Germinal center (tissue), 1 donor: Measurements from ENCODE around the gene ZNRF2.
A peak's percentile ranks its signal among the peaks of the same experiment; 100 is the strongest.
"Not testable (repeated sequence)": the region's sequence is repeated elsewhere in the genome, so short reads cannot be mapped to it uniquely, and the experiment has no call there.

ENCODE experiments used
- DNase-seq: peaks from one replicate; pipeline ENCODE4 v3.0.0; 2012; ENCODE audit warnings: mixed read lengths, low spot score

Gene ZNRF2

DNA sequence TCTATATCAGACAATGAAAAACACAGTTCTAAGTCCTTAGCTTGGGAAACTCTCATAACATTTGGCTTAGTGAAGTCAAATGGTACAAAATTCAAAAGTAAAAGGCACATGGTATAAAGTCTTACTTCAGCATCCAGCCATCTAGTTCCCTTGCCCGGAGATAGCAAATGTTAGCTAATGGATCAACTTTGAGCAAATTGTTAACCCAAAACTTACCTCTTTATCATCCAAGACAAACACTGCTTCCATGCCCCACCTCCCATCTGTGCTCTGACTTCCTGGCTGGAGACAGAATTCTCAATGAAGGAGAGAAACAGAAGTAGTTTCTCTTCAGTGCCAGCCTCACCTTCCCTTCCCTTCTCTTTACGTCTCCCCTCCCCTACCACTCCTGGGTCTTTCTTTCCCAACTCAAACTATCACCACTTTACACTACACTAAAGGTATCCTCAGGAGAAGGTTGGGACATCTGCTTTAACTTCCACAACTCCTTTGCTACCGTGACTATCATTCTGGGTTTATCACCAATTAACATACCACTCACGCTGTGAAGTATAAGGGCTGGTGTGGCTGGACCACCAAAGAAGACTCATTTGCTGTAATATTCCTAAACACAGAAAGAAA is 21.2 kb upstream of the ZNRF2 start:
- no peak for DNase-seq

DNA sequence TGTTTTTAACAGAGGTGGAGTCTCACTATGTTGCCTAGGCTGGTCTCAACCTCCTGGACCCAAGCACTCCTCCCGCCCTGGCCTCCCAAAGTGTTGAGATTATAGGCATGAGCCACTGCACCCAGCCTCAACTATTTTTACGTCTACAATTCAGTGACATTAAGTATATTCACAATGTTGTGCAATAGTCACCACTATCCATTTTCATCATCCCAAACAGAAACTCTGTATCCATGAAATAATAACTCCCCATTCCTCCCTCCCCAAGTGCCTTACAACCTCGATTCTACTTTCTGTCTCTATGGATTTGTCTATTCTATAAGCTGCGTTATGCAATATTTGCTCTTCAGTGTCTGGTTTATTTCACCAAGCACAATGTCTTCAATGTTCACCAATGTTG is 20.3 kb upstream of the ZNRF2 start:
- DNase-seq = no peak

DNA sequence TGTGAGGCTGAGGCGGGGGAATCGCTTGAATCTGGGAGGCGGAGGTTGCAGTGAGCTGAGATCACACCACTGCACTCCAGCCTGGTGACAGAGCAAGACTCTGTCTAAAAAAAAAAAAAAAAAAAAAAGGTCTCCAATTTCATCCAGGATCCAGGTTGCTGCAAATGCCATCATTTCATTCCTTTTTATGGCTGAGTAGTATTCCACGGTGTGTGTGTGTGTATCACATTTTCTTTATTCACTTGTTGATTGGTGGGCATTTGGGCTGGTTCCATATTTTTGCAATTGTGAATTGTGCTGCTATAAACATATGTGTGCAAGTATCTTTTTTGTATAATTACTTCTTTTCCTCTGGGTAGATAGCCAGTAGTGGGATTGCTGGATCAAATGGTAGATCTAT is 19.2 kb upstream of the ZNRF2 start:
- not testable (repeated sequence) for DNase-seq

DNA sequence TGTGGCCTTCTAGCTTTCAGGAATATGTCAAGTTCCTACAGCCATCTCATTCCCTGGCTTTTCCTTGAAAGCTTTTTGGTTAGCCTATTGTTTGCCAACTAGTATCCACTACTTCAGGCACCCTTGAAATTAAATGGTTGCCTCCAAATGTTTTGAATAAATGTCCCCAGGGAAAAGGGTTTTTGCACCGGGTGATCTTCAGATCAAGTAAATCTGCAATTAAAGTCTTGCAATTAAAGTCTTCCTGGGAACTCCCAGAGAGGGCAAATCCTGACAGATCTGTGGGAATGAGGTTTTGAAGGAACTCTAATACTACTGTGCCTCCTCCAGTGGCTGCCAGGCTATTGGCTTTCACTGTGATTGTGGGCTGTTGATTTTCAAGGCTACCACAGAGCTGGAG is 17.7 kb upstream of the ZNRF2 start:
- DNase-seq = no peak

DNA sequence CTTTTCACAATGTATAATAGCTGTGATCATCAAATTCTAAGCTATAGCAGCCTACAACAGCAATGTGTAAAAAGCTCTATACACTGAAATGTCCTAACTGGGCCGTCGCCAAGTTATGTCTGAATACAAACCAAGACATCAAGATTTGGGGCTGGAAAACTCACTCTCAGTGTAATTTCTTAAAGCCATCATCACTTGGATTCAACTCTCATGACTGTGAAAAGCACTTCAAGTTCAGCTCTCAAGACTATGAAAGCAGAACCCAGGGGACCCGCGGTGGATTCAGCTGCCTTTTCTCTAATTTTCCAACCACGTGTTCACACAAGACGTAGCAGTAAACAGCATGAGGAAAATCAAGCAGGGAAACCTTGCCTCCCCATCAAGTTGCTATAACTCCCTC is 15.8 kb upstream of the ZNRF2 start:
- no peak for DNase-seq

DNA sequence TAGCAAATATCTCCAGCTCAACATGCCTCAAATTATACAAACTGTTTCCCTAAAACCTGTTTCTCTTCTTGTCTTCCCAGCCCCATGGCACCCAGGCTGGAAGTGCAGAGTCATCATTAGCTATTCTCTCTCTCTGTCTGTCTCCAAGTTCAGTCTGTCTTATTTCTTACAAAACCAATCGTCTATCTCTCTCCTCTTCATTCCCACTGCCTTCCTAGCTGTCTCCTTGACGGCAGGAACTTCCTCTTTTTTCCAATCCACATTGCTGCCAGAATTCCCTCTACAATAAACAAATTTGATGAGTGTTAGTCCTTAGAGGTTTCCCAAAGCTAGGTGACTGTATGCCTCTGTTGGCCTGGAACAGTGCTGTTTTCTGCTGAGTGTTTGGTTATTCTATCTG is 14.9 kb upstream of the ZNRF2 start:
- no peak for DNase-seq

DNA sequence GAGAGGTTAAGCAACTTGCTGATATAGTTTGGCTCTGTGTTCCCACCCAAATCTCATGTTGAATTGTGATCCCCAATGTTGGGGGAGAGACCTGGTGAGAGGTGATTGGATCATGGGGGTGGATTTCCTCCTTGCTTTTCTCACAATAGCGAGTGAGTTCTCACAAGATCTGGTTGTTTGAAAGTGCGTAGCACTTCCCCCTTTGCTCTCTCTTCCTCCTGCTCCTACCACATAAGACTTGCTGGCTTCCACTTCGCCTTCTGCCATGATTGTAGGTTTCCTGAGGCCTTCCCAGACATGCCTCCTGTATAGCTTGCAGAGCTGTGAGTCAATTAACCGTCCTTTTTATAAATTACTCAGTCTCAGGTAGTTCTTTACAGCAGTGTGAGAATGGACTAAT is 13.5 kb upstream of the ZNRF2 start:
- no peak for DNase-seq

DNA sequence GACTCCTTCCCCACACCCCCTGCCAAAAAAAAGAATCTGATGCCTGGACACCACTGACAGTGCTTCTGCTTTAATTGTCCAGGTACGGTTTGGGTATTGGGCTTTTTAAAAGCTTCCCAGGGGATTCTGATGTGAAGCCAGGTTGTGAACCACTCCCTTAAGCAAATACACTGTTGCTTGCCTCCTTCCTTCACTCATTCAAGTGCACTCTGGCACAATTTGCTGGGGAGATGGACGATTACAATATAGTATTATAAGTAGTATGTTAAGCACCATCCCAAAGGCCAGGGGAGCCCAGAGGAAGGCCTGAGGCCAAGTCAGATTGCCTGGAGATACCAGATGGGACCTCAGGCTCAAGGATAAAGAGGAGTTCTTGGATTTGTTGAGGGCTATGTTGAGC is 12.3 kb upstream of the ZNRF2 start:
- no peak for DNase-seq

DNA sequence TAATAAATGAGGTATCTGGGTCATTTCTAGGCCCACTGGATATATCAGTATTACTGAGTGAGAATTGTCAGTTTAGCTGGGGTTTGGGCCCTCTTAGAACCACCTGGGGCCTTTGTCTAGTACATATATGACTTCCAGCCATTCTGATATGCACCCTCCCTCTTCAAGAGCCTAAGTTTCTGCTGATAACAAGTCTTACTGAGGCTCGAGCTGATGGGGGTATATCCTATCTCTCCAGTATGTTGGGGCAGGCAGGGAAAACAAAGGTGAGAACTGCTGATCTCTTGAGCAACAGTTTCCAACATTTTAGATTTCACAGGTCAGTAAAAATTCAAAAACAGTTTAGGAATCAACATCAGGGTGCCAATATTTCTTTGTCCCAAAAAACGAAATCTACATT is 10.8 kb upstream of the ZNRF2 start:
- DNase-seq = no peak

DNA sequence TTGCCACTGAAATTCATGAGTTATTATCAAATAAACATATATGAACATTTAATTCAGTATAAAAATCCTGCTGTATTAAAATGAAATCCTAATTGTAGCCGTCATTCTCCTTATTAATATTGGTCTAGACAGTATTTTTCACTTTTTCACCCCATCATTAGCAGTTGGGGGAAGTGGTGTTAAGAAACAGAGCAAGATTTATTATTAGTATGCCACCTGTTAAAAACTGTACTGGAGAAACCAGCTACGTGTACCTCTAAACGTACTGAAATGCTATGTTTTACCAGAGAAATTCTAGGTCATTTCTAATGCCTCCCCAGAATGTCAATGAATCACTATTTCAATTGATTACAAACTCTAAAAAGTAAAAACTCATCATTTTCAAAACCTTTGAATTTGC is 9.8 kb upstream of the ZNRF2 start:
- DNase-seq = no peak

DNA sequence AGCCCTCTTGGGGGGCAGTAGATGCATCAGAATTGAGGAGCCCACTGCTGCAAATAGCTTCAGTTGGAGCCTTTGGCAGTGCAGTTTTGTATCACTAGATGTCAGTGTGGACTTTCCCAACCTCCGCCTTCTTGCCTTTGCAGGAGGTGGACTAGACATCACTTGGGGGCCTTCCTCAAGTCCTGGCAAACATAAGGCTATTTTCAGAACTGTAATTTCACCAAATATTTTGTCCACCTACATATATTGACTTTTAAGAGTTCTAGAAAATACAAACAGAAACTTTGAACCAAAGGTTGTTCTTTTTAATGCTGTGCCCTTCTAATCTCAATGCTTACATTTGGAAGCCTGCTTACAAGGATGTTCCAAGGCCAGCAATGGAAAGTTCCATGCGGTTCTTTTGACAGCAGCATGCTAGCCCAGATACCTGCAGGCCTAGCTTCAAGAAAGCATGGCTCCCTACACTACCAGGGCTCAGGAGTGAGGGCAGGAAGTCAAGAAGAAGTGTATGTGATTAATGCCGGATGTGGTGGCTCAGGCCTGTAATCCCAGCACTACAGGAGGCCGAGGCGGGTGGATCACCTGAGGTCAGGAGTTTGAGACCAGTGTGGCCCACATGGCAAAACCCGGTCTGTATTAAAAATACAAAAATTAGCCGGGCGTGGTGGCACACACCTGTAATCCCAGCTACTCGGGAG is 8.0 kb upstream of the ZNRF2 start:
- DNase-seq = peak; percentile 48

DNA sequence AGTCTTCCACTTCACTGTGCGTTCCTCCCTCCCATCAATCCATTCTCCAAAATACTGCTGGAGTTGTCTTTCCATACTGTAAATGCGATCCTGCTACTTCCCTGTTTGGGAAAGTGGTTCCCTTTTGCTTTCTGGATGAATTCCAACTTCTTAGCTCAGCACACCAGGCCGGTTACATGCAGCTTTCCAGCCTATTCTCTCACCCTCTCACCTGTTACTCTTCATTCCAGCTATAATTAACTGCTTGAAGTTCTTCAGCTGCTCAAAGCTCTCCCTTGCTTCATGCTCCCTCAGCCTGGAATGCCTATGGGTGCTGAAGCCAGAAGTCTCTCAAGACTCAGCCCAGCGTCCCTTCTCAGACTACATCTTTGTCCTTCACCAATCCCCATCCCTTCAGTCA is 6.0 kb upstream of the ZNRF2 start:
- no peak for DNase-seq

DNA sequence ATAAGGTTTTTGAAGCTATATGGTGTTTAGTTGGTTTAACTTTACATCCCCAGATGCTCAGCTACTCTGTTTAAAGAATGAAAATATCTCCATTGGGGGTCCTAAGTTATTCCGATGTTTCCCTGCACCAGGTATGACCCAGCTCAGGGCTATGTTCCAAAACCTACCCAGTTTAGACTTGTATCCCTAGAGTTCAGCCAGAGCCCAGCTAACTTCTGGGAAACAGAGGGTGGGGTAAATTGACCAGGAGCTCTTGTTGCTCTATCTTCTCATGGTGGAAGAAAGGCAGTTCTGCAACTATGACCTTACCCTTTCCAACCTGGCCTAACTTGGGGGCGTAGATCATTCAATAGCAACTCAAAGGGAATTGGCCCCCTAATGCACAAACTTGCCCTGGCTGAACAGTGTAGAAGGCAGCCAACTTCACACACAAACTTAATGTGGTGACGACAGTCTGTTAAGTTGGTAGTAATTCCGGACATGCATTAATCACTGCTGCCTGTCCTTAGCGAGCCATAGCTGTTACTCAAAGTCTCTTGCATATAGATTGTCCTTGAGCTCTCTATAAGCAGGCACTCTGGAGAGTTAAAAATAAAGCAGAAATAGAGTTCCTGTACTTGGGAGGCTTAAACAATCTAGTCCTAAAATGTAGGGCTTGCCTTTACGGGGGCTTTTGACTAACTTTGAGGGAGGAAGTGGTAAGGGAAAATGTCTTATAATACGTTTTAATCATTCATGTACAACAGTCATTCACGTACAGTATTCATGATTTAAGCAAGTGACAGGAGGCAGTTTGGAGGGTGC is 5.3 kb upstream of the ZNRF2 start:
- no peak for DNase-seq

DNA sequence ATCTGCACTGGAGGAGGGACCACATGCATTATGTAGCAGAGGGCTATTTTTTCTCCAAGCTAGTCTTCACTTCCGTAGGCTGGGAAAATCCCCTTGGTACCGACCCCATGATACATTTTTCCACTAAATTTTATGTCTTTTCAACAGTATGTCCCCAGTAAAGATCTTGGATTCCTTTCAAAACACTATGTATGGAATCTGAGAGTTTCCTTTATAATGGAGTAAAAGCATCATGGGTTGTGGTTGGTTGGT is 4.8 kb upstream of the ZNRF2 start:
- no peak for DNase-seq

DNA sequence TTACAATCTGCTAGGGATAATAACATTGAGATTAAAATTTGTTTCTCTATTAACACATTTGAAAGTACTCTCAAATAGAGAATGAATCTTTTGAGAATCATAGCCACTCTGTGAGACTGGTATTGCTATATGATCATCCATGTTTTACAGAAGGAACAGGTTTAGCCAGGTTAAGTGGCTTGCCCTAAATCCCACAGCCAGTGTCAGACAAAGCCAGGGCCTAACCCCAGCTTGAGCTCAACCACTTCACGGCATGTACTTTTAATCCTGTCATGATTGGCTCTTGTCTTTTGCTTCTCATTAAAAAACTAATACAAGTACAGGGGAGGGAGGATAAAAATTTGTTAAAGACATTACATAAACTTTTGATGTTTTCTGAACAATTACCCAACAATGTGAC is 3.8 kb upstream of the ZNRF2 start:
- DNase-seq = no peak

DNA sequence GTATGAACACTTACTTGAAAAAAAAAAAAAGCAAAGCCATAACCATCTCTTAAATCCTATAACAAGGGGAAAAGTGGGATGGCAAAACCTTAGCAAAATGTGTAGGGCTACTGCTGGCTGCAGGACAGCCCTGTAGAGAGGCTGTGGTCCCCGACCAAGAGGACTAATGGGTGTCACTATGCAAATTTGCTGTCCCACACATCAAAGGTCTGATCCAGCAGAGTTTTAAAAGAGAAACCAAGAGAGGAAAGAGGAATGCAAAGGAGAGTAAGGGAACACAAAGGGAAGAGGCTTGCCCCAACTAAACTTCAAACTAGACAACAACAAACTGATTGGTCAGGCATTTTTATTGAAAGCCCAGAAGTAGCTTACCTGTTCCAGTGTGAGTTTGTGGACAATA is 3.1 kb upstream of the ZNRF2 start:
- DNase-seq = no peak

DNA sequence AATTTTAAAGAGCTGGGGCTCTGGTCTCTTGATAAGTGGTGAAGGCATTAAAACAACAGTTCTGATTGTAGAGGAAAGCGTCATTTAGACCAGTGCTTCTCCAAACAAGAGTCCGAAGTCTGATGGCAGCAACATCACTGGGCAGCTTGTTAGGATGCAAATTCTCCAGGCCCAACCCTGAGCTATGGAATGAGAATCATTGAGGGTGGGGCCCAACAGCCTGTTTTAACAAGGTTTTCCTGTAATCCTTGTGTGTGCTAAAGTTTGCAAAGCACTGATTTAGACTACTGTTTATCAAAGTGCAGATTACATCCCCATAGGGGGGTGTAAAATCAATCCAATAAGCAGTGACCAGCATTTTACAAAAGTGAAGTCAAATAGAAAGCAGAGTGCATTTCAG is 2.6 kb upstream of the ZNRF2 start:
- no peak for DNase-seq

DNA sequence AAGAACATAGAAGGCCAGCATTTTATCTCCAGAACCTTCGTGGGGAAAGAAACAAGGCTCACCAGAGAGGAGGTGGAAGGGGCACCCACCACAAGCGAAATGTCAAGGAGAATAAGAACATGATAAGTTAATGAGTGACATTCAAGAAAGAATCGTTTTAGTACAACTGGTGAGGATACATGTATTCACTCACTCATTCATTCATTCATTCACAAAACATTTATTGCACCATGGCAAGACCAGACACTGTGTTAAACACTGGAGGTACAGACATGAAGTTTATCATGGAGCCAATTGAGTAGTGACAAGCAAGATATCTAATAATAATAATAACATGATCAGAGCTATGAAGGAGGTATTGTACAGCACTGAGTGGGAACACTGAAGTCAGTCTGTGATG is 1.7 kb upstream of the ZNRF2 start:
- no peak for DNase-seq

DNA sequence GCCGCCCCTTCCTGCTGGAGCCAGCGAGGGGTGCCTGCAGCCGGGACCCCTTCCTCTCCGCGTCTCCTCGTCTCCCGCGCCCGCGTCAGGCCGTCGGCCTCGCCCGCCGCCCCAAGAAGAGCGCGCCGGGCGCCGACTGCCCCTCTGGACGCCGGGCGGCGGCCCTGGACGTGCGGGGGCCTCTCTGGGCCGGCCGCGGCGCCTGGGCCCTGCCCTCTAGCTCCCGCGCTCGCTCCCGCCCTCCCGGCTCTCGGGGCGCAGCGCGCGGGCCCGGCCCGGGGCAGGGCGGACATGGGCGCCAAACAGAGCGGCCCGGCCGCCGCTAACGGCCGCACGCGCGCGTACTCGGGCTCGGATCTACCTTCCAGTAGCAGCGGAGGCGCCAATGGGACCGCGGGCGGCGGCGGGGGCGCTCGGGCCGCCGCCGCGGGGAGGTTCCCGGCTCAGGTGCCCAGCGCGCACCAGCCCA is 704 bp downstream of the ZNRF2 start:
- peak; percentile 30 for DNase-seq

DNA sequence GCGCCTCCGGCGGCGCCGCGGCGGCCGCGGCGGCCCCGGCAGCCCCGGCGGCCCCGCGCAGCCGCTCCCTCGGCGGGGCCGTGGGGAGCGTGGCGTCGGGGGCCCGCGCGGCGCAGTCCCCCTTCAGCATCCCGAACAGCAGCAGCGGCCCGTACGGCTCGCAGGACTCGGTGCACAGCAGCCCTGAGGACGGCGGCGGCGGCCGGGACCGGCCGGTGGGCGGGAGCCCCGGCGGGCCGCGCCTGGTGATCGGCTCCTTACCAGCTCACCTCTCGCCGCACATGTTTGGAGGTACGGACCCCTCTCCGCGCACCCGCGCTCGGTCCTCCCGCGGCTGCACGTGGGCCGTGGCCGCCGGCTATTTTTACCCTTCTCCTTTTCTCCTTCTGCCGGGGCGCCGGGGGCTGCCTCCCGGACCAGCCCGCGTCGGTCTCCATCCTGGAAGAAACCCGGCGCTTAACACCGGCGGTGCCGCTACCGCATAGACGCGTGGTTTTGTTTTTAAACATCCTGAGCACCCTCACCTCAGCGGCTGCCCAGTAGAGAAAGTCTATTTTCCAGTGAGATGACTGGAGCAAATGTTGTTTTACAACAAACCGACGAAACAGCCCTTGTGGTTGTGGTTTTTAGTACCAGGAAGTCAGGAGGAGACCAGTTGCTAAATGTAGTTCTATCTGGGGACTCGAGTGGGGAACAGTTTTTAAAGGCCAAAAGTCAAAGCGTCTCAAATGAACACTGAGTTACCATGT is 1.3 kb downstream of the ZNRF2 start:
- peak; percentile 22 for DNase-seq

DNA sequence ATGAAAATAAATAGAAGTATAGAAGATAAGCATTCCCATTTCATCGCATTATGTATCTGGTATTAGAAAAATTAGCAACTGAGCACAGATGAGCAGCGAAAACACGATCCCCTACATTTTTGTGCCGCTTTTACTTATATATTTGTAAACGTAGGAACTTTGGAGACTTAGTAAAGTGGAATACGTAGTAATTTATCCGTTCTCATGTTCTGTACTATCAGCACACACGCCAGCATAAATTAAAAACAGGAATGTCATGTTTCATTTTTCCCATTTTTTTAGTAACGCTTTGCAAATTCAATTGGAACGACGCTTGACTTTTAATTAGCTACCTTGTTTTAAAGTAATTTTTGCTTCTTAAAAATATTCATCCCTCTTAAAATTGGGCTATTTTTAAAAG is 2.4 kb downstream of the ZNRF2 start:
- no peak for DNase-seq

DNA sequence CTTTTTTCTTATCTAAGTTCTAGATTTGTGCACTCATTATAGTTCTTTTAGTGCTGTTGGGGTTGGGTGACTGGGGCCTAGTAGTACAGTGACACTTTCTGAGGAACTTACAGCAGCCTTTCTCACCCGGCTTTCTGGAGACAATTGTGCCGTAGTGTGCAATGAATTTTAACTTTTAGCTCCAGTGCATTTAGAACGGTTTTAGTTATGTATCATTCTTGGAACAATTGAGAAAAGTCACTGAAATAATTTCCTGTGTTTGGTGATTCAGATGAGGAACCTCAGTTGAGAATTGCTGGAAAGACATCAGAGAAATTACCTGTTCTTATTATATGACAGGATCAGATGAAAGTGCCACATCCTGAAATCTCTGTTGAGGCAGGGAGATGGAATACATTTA is 3.2 kb downstream of the ZNRF2 start:
- not testable (repeated sequence) for DNase-seq

DNA sequence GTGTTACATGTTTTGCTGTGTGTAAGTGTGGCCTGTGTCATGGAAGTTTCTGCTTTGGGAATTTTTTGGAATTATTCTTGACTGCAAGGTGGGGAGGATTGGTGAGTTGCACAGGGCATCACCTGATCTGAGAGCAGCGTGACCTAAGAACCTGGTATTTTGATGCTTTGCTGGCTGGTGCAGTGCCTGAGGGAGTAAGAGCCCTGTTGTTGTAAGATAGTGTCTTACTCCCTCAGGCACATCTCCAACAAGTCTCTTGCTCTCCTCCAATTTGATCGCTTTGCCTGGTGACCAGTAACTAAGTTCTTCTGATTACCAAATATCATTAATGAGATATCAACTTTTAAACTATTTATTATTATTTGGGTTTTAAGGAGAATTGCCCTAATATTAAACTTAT is 5.2 kb downstream of the ZNRF2 start:
- not testable (repeated sequence) for DNase-seq
